ENCODE measurements around the gene MMAB. TPM values are rescaled to one million over a fixed set of nuclear protein-coding genes. Genes with fewer than 3 reads are reported as not detected.

MMAB gene
- total and polyA plus RNA-seq, 2 experiments from 2014 or later = 46.6 to 80.8 TPM

GRCh38 chr12:109555431-109556315 is 17.6 kb downstream of the MMAB start:
- H3K9me3 ChIP-seq (ENCODE audit: low read depth) = no peaks in the 10 kb centered on the region

GRCh38 chr12:109554761-109555160 is 18.5 kb downstream of the MMAB start:
- WGBS (ENCODE audit: low lambda C conversion rate, missing lambda C conversion rate) = 80% methylated on average over 6 of the region's 6 CpGs
- Histone ChIP-seq H3K79me2 (no peaks in the 10 kb centered on the region), H3K4me2 (no peak overlapping the region), H3K4me3 (no peak overlapping the region), H3K27me3 (no peaks in the 10 kb centered on the region), H4K20me1 (ENCODE audit: insufficient read depth, poor library complexity, severe bottlenecking) (no peaks in the 10 kb centered on the region), H3K9me3 (ENCODE audit: low read depth) (no peaks in the 10 kb centered on the region), H3K36me3 (replicated peaks; ENCODE audit: insufficient read depth, low read depth) (no peaks in the 10 kb centered on the region), H3K27ac (no peak overlapping the region), H3K9me2 (replicated peaks; ENCODE audit: insufficient read depth) (no peaks in the 10 kb centered on the region), H2AFZ (no peak overlapping the region), H3K4me1 (ENCODE audit: insufficient read depth) (peaks cover 5% of the 10 kb centered on the region)
- no peak for DNase-seq (ENCODE audit: low spot score)
- no peak for TF ChIP-seq EZH2 (IDR thresholded peaks at IDR 0.05; ENCODE audit: borderline replicate concordance)
- TF ChIP-seq EZH2phosphoT487 (IDR thresholded peaks at IDR 0.05; ENCODE audit: low read depth, severe bottlenecking, unreplicated experiment) = no peak
- TF ChIP-seq CTCF (IDR thresholded peaks at IDR 0.05; ENCODE audit: poor library complexity) = no peak

More at GRCh38 chr12:109555431-109556315, 17.6 kb downstream of the MMAB start:
- 75% methylated on average over 18 of the region's 18 CpGs for WGBS (ENCODE audit: low lambda C conversion rate, missing lambda C conversion rate)
- H3K27ac ChIP-seq = no peak overlapping the region
- DNase-seq (ENCODE audit: low spot score) = no peak
- no peaks in the 10 kb centered on the region for H3K27me3 ChIP-seq
- no peak overlapping the region for H2AFZ ChIP-seq
- no peak for TF ChIP-seq EZH2phosphoT487 (IDR thresholded peaks at IDR 0.05; ENCODE audit: low read depth, severe bottlenecking, unreplicated experiment)
- TF ChIP-seq CTCF (IDR thresholded peaks at IDR 0.05; ENCODE audit: poor library complexity) = no peak
- TF ChIP-seq EZH2 (IDR thresholded peaks at IDR 0.05; ENCODE audit: borderline replicate concordance) = no peak
- no peaks in the 10 kb centered on the region for H4K20me1 ChIP-seq (ENCODE audit: insufficient read depth, poor library complexity, severe bottlenecking)
- no peak overlapping the region for H3K4me3 ChIP-seq
- H3K79me2 ChIP-seq = no peaks in the 10 kb centered on the region
- no peaks in the 10 kb centered on the region for H3K9me2 ChIP-seq (replicated peaks; ENCODE audit: insufficient read depth)
- no peak overlapping the region for H3K4me2 ChIP-seq
- no peaks in the 10 kb centered on the region for H3K36me3 ChIP-seq (replicated peaks; ENCODE audit: insufficient read depth, low read depth)
- peaks cover 5% of the 10 kb centered on the region for H3K4me1 ChIP-seq (ENCODE audit: insufficient read depth)

GRCh38 chr12:109553906-109554500 is 19.3 kb downstream of the MMAB start:
- Histone ChIP-seq H3K4me2 (no peak overlapping the region), H3K79me2 (no peaks in the 10 kb centered on the region), H3K27ac (no peak overlapping the region), H4K20me1 (ENCODE audit: insufficient read depth, poor library complexity, severe bottlenecking) (no peaks in the 10 kb centered on the region), H2AFZ (no peak overlapping the region), H3K9me2 (replicated peaks; ENCODE audit: insufficient read depth) (no peaks in the 10 kb centered on the region), H3K9me3 (ENCODE audit: low read depth) (no peaks in the 10 kb centered on the region), H3K4me3 (no peak overlapping the region), H3K27me3 (no peaks in the 10 kb centered on the region), H3K4me1 (ENCODE audit: insufficient read depth) (peaks cover 5% of the 10 kb centered on the region), H3K36me3 (replicated peaks; ENCODE audit: insufficient read depth, low read depth) (no peaks in the 10 kb centered on the region)
- DNase-seq (ENCODE audit: low spot score) = no peak
- 84% methylated on average over 16 of the region's 16 CpGs for WGBS (ENCODE audit: low lambda C conversion rate, missing lambda C conversion rate)
- TF ChIP-seq EZH2 (IDR thresholded peaks at IDR 0.05; ENCODE audit: borderline replicate concordance) (no peak), CTCF (IDR thresholded peaks at IDR 0.05; ENCODE audit: poor library complexity) (no peak), EZH2phosphoT487 (IDR thresholded peaks at IDR 0.05; ENCODE audit: low read depth, severe bottlenecking, unreplicated experiment) (no peak)

Measured in hepatocyte (in vitro differentiated cells).